Measurements from ENCODE around the gene SNUPN.
A peak's percentile ranks its signal among the peaks of the same experiment; 100 is the strongest.

The SNUPN gene

GRCh38 chr15:75625542-75626347 is at the start of gene SNUPN:
Gene SNUPN (minus strand): TSS chr15:75625725. CDS start chr15:75621051, 4,674 bp downstream.
- DNase-seq: peak in 55 of 56 donors; percentile 64 to 95 (median 85)

- no peak for DNase-seq
Observed at GRCh38 chr15:75674366-75674765, 48.8 kb upstream of the SNUPN start.

GRCh38 chr15:75673426-75674235 is 48.1 kb upstream of the SNUPN start:
- no peak for DNase-seq

GRCh38 chr15:75672646-75673425 is 47.3 kb upstream of the SNUPN start:
- DNase-seq: peak in 12 of 56 donors; percentile 5 to 53 (median 26)

- DNase-seq: no peak
Observed at GRCh38 chr15:75671730-75672602, 46.4 kb upstream of the SNUPN start.

GRCh38 chr15:75669879-75670212 is 44.3 kb upstream of the SNUPN start:
- no peak for DNase-seq

- DNase-seq: no peak
Observed at GRCh38 chr15:75669191-75669878, 43.8 kb upstream of the SNUPN start.

GRCh38 chr15:75666823-75667501 is 41.4 kb upstream of the SNUPN start:
- peak in 3 of 56 donors; percentile 18 to 33 (median 30) for DNase-seq

- DNase-seq: no peak
Observed at GRCh38 chr15:75663931-75664421, 38.5 kb upstream of the SNUPN start.

GRCh38 chr15:75662823-75663519 is 37.4 kb upstream of the SNUPN start:
- DNase-seq: no peak

- no peak for DNase-seq
Observed at GRCh38 chr15:75661756-75662140, 36.2 kb upstream of the SNUPN start.

- peak in 27 of 56 donors; percentile 12 to 73 (median 35) for DNase-seq
Observed at GRCh38 chr15:75661100-75661755, 35.7 kb upstream of the SNUPN start.

GRCh38 chr15:75659928-75660645 is 34.6 kb upstream of the SNUPN start:
- DNase-seq: peak in 3 of 56 donors; percentile 2 to 37 (median 22)

GRCh38 chr15:75659141-75659771 is 33.7 kb upstream of the SNUPN start:
- DNase-seq: no peak

- DNase-seq: no peak
Observed at GRCh38 chr15:75656813-75657212, 31.3 kb upstream of the SNUPN start.

- no peak for DNase-seq
Observed at GRCh38 chr15:75656331-75656730, 30.8 kb upstream of the SNUPN start.

GRCh38 chr15:75655931-75656330 is 30.4 kb upstream of the SNUPN start:
- no peak for DNase-seq
